GM12878 (cell line): ENCODE measurements around the gene SIRT2. TPM values are rescaled to one million over a fixed set of nuclear protein-coding genes. Genes with fewer than 3 reads are reported as not detected.

Experiments
- ATAC-seq: fragments of 200-7000 bp; cut with Tn5 transposase; 3 replicates; pipeline ENCODE4 v1.9.1; 2020; ENCODE audit warnings: mild to moderate bottlenecking, moderate library complexity
- BruUV-seq: library from RNA; stranded (reverse); fragments of 400-500 nt; replicated peaks from 2 replicates; lab custom pipeline; 2021; lab: Mats Ljungman, UMichigan
- CTCF ChIA-PET: fragments of 300-600 bp; sonication (Branson Sonifier 250); formaldehyde crosslinking; extraction: SDS; loops from one replicate; lab custom pipeline; 2021; ENCODE audit warnings: inconsistent platforms; lab: Yijun Ruan, JAX
- POLR2A ChIA-PET: fragments of 350-600 bp; formaldehyde crosslinking; extraction: SDS; loops from one replicate; lab custom pipeline; 2021; ENCODE audit warnings: inconsistent platforms; lab: Charles Lee
- RAD21 ChIA-PET: fragments of 300-600 bp; sonication (Branson Sonifier 250); formaldehyde crosslinking; loops from one replicate; lab custom pipeline; 2023; ENCODE audit warnings: antibody characterized with exemption; ENCODE audit not compliant: unreplicated experiment; lab: Charles Lee
- SMC1A ChIA-PET: fragments of 300-600 bp; sonication (Branson Sonifier 250); formaldehyde crosslinking; loops from one replicate; lab custom pipeline; 2023; ENCODE audit not compliant: unreplicated experiment, uncharacterized antibody; lab: Charles Lee
- DNase-seq: peaks from one replicate; pipeline ENCODE4 v3.0.0-alpha.2; 2011; ENCODE audit warnings: low read depth, low spot score
- FAIRE-seq: peaks from 3 replicates; lab custom pipeline; 2011; peaks lifted over from hg19 to GRCh38; lab: Jason Lieb, UNC
- H2AFZ ChIP-seq: 2 replicates; pipeline ENCODE4 v1.6.0; 2011; ENCODE audit warnings: low read depth, low read length, control low read depth; ENCODE audit not compliant: control insufficient read depth
- H3K27ac ChIP-seq: 2 replicates; pipeline ENCODE4 v1.5.1; 2011; ENCODE audit warnings: control low read depth; ENCODE audit not compliant: control insufficient read depth, insufficient read depth
- H3K27me3 ChIP-seq, 2 experiments: replicated peaks in 1 of 2; 2 replicates each; pipeline versions ENCODE4 v1.6.0 to v1.6.1; 2011; ENCODE audit warnings: low read length in 1 of 2; ENCODE audit not compliant: control insufficient read depth in 2 of 2, insufficient read depth in 2 of 2
- H3K36me3 ChIP-seq, 2 experiments: 2 replicates each; pipeline ENCODE4 v1.5.1; 2011; ENCODE audit warnings: low read length in 1 of 2; ENCODE audit not compliant: control insufficient read depth in 2 of 2, insufficient read depth in 2 of 2
- H3K4me1 ChIP-seq: 2 replicates; pipeline ENCODE4 v1.6.1; 2011; ENCODE audit warnings: mild to moderate bottlenecking, low read length, moderate library complexity, mixed read lengths; ENCODE audit not compliant: control insufficient read depth, insufficient read depth
- H3K4me2 ChIP-seq: 2 replicates; pipeline ENCODE4 v1.6.0; 2011; ENCODE audit warnings: control low read depth; ENCODE audit not compliant: control insufficient read depth, insufficient read depth
- H3K4me3 ChIP-seq: fragments of 200-600 bp; sonication (generic); 2 replicates; pipeline ENCODE4 v1.5.1; 2016
- H3K79me2 ChIP-seq: 2 replicates; pipeline ENCODE4 v1.6.0; 2011; ENCODE audit warnings: low read length; ENCODE audit not compliant: control insufficient read depth, insufficient read depth
- H3K9ac ChIP-seq: 2 replicates; pipeline ENCODE4 v1.8.0; 2011; ENCODE audit warnings: low read length, control low read depth, mixed read lengths; ENCODE audit not compliant: control insufficient read depth, insufficient read depth
- H3K9me3 ChIP-seq: replicated peaks from 3 replicates; pipeline ENCODE4 v1.5.1; 2011; ENCODE audit warnings: mild to moderate bottlenecking, low read length; ENCODE audit not compliant: control insufficient read depth, insufficient read depth
- H4K20me1 ChIP-seq: 2 replicates; pipeline ENCODE4 v1.6.0; 2011; ENCODE audit not compliant: control insufficient read depth, insufficient read depth
- EED ChIP-seq: sonication (generic); IDR thresholded peaks from 2 replicates; pipeline ENCODE4 v1.6.1; 2016; ENCODE audit warnings: antibody characterized with exemption, low read depth
- EGR1 ChIP-seq, 2 experiments: IDR thresholded peaks; 1 replicate in 1 of 2; 2 replicates in 1 of 2; pipeline ENCODE4 v1.6.1; 2011 to 2012; ENCODE audit warnings: low read depth in 2 of 2, low read length in 2 of 2, borderline replicate concordance in 1 of 2, mild to moderate bottlenecking in 1 of 2, moderate library complexity in 1 of 2
- IKZF1 ChIP-seq: fragments of 450-650 bp; conservative IDR thresholded peaks from 2 replicates; pipeline ENCODE4 v1.6.1; 2017; ENCODE audit warnings: antibody characterized with exemption, mild to moderate bottlenecking
- KAT2A ChIP-seq: conservative IDR thresholded peaks from 2 replicates; pipeline ENCODE4 v1.6.1; 2011; ENCODE audit warnings: low read depth, low read length; ENCODE audit not compliant: control insufficient read depth
- PKNOX1 ChIP-seq: fragments of 450-650 bp; IDR thresholded peaks from 2 replicates; pipeline ENCODE4 v1.6.1; 2016; ENCODE audit warnings: mild to moderate bottlenecking
- RUNX3 ChIP-seq: IDR thresholded peaks from 2 replicates; pipeline ENCODE4 v1.6.1; 2012; ENCODE audit warnings: low read length, inconsistent platforms
- SMAD1 ChIP-seq: fragments of 450-650 bp; IDR thresholded peaks from 2 replicates; pipeline ENCODE4 v1.6.1; 2018; ENCODE audit warnings: mild to moderate bottlenecking, low read depth; ENCODE audit not compliant: partially characterized antibody
- SMARCA5 ChIP-seq: fragments of 450-650 bp; IDR thresholded peaks from 2 replicates; pipeline ENCODE4 v1.6.1; 2017; ENCODE audit warnings: mild to moderate bottlenecking
- SREBF2 ChIP-seq: IDR thresholded peaks from 2 replicates; pipeline ENCODE4 v1.6.1; 2012; ENCODE audit warnings: mild to moderate bottlenecking, low read length
- ZBTB33 ChIP-seq: fragments of 450-650 bp; IDR thresholded peaks from 2 replicates; pipeline ENCODE4 v1.6.1; 2017; ENCODE audit warnings: mild to moderate bottlenecking
- ZSCAN29 ChIP-seq: fragments of 450-650 bp; IDR thresholded peaks from 2 replicates; pipeline ENCODE4 v1.6.1; 2017; ENCODE audit warnings: mild to moderate bottlenecking, moderate library complexity
- WGBS: methylation state at CpG from one replicate; pipeline ENCODE4 v1.1.6; 2016; ENCODE audit warnings: low lambda C conversion rate; ENCODE audit not compliant: insufficient replicate concordance, insufficient coverage; ENCODE audit errors: missing lambda C conversion rate; 5-methylcytosine and 5-hydroxymethylcytosine counted together
- in situ Hi-C: fragments of 300-500 bp; cut with MboI; formaldehyde crosslinking; loops from 9 replicates; pipeline ENCODE4 v1.14.3; 2018; ENCODE audit warnings: mixed read lengths
- intact Hi-C: fragments of 100-400 bp; cut with micrococcal nuclease; formaldehyde crosslinking; loops from one replicate; pipeline ENCODE4 v1.14.2; 2022; ENCODE audit not compliant: unreplicated experiment
- polyA plus RNA-seq, 11 experiments: library from polyadenylated mRNA; depleted of rRNA in 4 of 11; unstranded in 6 of 11; stranded (reverse) in 5 of 11; fragments of >200 nt; fragmentation: Nextera tagmentation in 4 of 11; fragmentation: Illumina TruSeq in 1 of 11; extraction: Ambion mirVana in 4 of 11; extraction: Trizol in 1 of 11; gene quantifications; 1 replicate in 1 of 11; 2 replicates in 10 of 11; pipeline versions ENCODE4 v1.2.1 to v1.2.3, GENCODE V29; 2011 to 2016; ENCODE audit warnings: inconsistent platforms in 2 of 11, missing spikeins in 2 of 11, low read depth in 1 of 11
- total RNA-seq, 4 experiments: library from RNA; depleted of rRNA in 3 of 4; stranded (reverse); fragments of >200 nt in 3 of 4; fragmentation: Illumina TruSeq in 1 of 4; extraction: Trizol in 1 of 4; gene quantifications; 2 replicates each; pipeline versions ENCODE4 v1.2.1 to v1.2.3, GENCODE V29; 2013 to 2021

Gene SIRT2
- total and polyA plus RNA-seq, 10 of the 15 experiments (the other 5 are each of a cell fraction or from before 2014, with no cell fraction given) = 1.4 to 38.7 (median 24.1) TPM

- Histone ChIP-seq H3K4me2 (peak overlapping the region; percentile 15; the same call in 1 of the 2 replicates), H3K79me2 (peaks cover 22% of the 10 kb centered on the region), H3K27me3 (no peaks in the 10 kb centered on the region), H2AFZ (no peak overlapping the region), H3K9me3 (no peaks in the 10 kb centered on the region; the same call in 2 of the 3 replicates), H3K36me3 (peaks cover 7 to 8% of the 10 kb centered on the region in 2 experiments; a peak in 3 of 4 replicates), H3K9ac (no peak overlapping the region), H3K4me3 (0 out of 2 replicates have a peak overlapping the region, but pooled peaks have one; percentile 90), H3K27ac (no peak overlapping the region), H3K4me1 (peaks cover 5% of the 10 kb centered on the region), H4K20me1 (no peaks in the 10 kb centered on the region)
- ChIA-PET RAD21 (interaction anchor here (1.8 to 2.4 kb wide), 2 partner anchors 28 to 498 kb away, joined by 7 to 20 read pairs; partner anchors contain the start of genes FAM98C, MRPS12 and SARS2), CTCF (interaction anchor here (2.0 to 3.7 kb wide), 4 partner anchors 14 to 499 kb away, joined by 5 to 50 read pairs (median 15); partner anchors contain the start of genes FAM98C, MRPS12 and SARS2), SMC1A (interaction anchor here (1.2 kb wide), 1 partner anchor 35 kb away, joined by 5 read pairs; no protein-coding TSS in a partner anchor), POLR2A (interaction anchor here (0.6 kb wide), 1 partner anchor 109 kb away, joined by 3 read pairs; no protein-coding TSS in a partner anchor)
- intact Hi-C loops (no loop called here), in situ Hi-C loops (no loop called here)
- ATAC-seq (no peak), DNase-seq (no peak), FAIRE-seq (no peak)
- no peak for TF ChIP-seq KAT2A
- BruUV-seq = no TSS peak
- 100% methylated on average over 1 of the region's 1 CpG for WGBS
Measured at GRCh38 chr19:38901683-38902082, 2.3 kb upstream of the SIRT2 start.

GRCh38 chr19:38900743-38901190 lies 1.3 kb upstream of the SIRT2 start:
- DNase-seq = no peak
- H3K9ac ChIP-seq = peak overlapping the region; percentile 78
- no peaks in the 10 kb centered on the region for H4K20me1 ChIP-seq
- in situ Hi-C loops = no loop called here
- no peaks in the 10 kb centered on the region; the same call in 2 of the 3 replicates for H3K9me3 ChIP-seq
- H2AFZ ChIP-seq = no peak overlapping the region; the same call in 1 of the 2 replicates
- peak overlapping the region; percentile 49 for H3K4me2 ChIP-seq
- ATAC-seq = no peak
- FAIRE-seq = no peak
- peak overlapping the region; percentile 90 for H3K4me3 ChIP-seq
- H3K36me3 ChIP-seq = peaks cover 7% of the 10 kb centered on the region in 2 experiments; a peak in 3 of 4 replicates
- ChIA-PET SMC1A (interaction anchor here (0.7 to 1.9 kb wide), 8 partner anchors 24 to 69 kb away, joined by 3 to 18 read pairs (median 4); partner anchors contain the start of genes ECH1, MRPS12 and SARS2), POLR2A (interaction anchor here (0.6 to 2.0 kb wide), 10 partner anchors 22 to 526 kb away, joined by 3 to 10 read pairs (median 5); partner anchors contain the start of genes ECH1, EIF3K, HNRNPL and MRPS12), CTCF (interaction anchor here (0.6 to 3.7 kb wide), 11 partner anchors 8 to 498 kb away, joined by 3 to 50 read pairs (median 4); partner anchors contain the start of genes ECH1, FAM98C, MRPS12 and SARS2), RAD21 (interaction anchor here (0.9 to 2.4 kb wide), 7 partner anchors 27 to 497 kb away, joined by 3 to 20 read pairs (median 7); partner anchors contain the start of genes ECH1, FAM98C, MRPS12 and SARS2)
- peak overlapping the region; percentile 75 for H3K27ac ChIP-seq
- intact Hi-C loops = no loop called here
- no peaks in the 10 kb centered on the region for H3K27me3 ChIP-seq
- 11% methylated on average over 3 of the region's 3 CpGs for WGBS
- H3K4me1 ChIP-seq = peaks cover 5% of the 10 kb centered on the region
- BruUV-seq = TSS peak; percentile 80
- peaks cover 22% of the 10 kb centered on the region for H3K79me2 ChIP-seq
- no peak for TF ChIP-seq SMAD1
- no peak for TF ChIP-seq ZSCAN29
- no peak for TF ChIP-seq PKNOX1
- TF ChIP-seq ZBTB33 = no peak
- TF ChIP-seq RUNX3 = no peak
- TF ChIP-seq SMARCA5 = no peak
- no peak for TF ChIP-seq EED
- no peak for TF ChIP-seq IKZF1
- no peak for TF ChIP-seq EGR1 (IDR thresholded peaks at IDR 0.05; ENCODE audit: borderline replicate concordance in 1 of 2, low read depth in 2 of 2, low read length in 2 of 2)
- TF ChIP-seq SREBF2 = no peak
